ENCODE data around the gene SORCS2. TPM values are rescaled to one million over a fixed set of nuclear protein-coding genes. Genes with fewer than 3 reads are reported as not detected.
A peak's percentile ranks its signal among the peaks of the same experiment; 100 is the strongest.

SORCS2 gene
- total RNA-seq, 1 donor from 2014 or later: 10.9 TPM

DNA sequence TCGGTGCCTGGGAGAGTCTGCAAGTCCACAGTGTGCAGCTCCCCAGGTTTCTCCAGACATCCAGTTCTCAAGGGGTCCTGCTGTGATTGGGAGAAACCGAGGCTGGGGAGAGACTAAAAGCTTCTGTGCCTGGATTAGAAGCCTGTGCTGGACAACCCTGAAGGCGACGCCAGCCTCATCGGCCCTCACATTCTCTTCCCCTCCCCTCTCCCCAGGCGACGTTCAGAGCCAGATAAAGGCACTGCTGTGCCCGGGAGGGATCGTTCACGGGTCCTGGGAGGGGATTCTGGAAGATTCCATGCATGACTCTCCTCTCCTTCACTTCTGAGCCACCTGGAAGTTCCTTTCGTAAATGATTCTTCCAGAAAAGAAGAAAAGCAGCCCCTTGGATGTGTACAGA lies 114.6 kb downstream of the SORCS2 start:
- Mint-ChIP-seq H3K4me3 (ENCODE audit: unreplicated experiment) (no peak overlapping the region), H3K27me3 (ENCODE audit: low read depth) (peaks cover 55% of the 10 kb centered on the region), H3K27ac (ENCODE audit: unreplicated experiment) (no peak overlapping the region), H3K9me3 (ENCODE audit: low read depth) (no peaks in the 10 kb centered on the region), H3K36me3 (ENCODE audit: low read depth) (peaks cover 2% of the 10 kb centered on the region), H3K4me1 (ENCODE audit: low read depth) (peaks cover 5% of the 10 kb centered on the region)
- TF ChIP-seq CTCF (IDR thresholded peaks at IDR 0.05): no peak
- peak; percentile 55 for DNase-seq (ENCODE audit: low spot score)

DNA sequence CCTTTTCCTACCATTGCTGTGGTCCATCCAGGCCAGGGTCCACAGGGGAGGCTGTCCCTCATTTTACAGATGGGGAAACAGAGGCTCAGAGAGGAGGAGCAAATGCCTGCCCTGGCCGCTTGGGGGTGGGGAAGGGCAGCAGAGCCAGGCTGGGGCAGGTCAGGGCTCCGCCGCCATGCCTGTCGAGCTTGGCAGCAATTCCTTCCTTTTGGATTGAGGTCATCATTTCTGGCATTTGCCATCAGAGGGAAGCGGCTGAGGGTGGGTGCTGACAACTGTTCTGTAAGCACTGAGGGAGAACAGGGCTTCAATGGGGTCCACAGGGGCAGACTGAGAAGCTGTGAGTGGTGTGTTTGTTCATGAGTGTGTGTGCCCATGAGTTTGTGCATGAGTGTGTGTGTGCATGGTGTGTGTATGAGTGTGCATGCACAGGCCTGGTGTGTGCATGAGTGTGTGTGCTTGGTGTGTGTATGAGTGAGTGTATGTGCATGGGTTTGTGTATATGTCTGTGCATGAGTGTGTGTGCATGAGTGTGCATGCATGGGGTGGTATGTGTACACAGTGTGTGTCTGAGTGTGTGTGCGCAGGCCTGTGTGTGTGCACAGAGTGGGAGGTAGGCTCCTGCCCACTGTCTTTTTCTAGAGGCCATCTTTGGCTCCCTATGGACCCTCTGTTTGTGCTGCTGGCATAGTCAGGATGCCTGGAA lies 115.2 kb downstream of the SORCS2 start:
- Mint-ChIP-seq H3K4me1 (ENCODE audit: low read depth) (peaks cover 5% of the 10 kb centered on the region), H3K36me3 (ENCODE audit: low read depth) (peaks cover 2% of the 10 kb centered on the region), H3K27ac (ENCODE audit: unreplicated experiment) (no peak overlapping the region), H3K9me3 (ENCODE audit: low read depth) (no peaks in the 10 kb centered on the region), H3K4me3 (ENCODE audit: unreplicated experiment) (no peak overlapping the region), H3K27me3 (ENCODE audit: low read depth) (peaks cover 49% of the 10 kb centered on the region)
- TF ChIP-seq CTCF (IDR thresholded peaks at IDR 0.05): no peak
- DNase-seq (ENCODE audit: low spot score): peak; percentile 34

DNA sequence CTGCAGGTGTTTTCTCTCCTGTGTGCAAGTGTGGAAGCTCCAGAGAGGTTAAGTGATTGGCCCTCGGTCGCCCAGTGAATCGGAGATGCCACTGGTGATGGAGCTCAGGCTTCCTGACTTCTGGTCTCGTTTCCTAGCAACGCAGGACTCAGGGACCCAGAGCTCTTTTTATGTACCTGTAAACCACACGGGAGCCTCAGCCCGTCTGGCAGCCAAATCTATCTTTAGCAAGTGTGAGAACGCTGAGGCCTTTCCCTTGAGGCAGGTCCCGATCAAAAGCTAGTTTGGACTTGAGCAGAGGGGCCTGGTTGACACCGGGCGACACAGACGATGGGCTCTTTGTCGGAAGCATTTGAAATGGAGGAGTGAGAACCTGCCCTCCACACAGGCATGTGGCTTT lies 116.8 kb downstream of the SORCS2 start:
- no peak overlapping the region for H3K4me3 Mint-ChIP-seq (ENCODE audit: unreplicated experiment)
- H3K9me3 Mint-ChIP-seq (ENCODE audit: low read depth): no peaks in the 10 kb centered on the region
- peaks cover 46% of the 10 kb centered on the region for H3K27me3 Mint-ChIP-seq (ENCODE audit: low read depth)
- TF ChIP-seq CTCF (IDR thresholded peaks at IDR 0.05): no peak
- H3K36me3 Mint-ChIP-seq (ENCODE audit: low read depth): peaks cover 2% of the 10 kb centered on the region
- peaks cover 5% of the 10 kb centered on the region for H3K4me1 Mint-ChIP-seq (ENCODE audit: low read depth)
- DNase-seq (ENCODE audit: low spot score): peak; percentile 79
- H3K27ac Mint-ChIP-seq (ENCODE audit: unreplicated experiment): no peak overlapping the region

DNA sequence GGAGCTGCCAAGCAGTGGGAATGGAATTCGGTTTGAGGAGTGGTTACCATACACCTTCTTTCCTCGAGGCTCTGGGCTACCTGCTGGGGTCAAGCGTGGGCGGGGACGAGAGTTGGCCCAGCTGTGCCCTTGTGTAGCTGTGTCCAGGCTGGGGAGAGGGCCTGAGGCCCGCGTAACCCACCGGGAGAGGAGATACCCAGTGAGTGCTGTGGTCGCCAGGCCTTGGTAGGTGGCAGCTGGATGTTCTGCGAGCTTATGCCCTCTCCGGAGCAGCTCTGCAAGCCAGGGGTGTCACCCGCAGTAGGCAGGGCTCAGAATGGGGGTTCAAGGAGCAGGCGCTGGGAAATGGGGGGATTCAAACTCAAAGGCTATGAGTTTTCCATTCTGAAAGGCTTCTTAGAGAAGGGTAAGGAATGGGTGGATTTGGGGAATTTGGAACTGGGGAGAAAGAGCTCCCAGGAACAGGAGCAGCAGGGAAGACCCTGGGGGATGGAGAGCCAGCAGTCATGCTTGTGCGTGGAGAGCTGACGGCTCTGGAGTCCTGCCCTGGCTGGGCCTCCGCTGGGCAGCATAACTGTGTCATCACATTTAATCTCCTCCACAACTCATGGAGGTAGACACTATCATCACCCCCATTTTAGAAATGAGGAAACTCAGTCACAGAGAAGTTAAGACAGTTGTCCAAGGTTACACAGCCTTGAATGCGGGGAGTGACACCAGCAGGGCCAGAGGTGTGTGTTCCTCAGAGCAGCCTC lies 117.5 kb downstream of the SORCS2 start:
- Mint-ChIP-seq H3K27ac (ENCODE audit: unreplicated experiment) (no peak overlapping the region), H3K4me1 (ENCODE audit: low read depth) (peaks cover 5% of the 10 kb centered on the region), H3K36me3 (ENCODE audit: low read depth) (peaks cover 2% of the 10 kb centered on the region), H3K9me3 (ENCODE audit: low read depth) (no peaks in the 10 kb centered on the region), H3K27me3 (ENCODE audit: low read depth) (peaks cover 42% of the 10 kb centered on the region), H3K4me3 (ENCODE audit: unreplicated experiment) (no peak overlapping the region)
- DNase-seq (ENCODE audit: low spot score): peak; percentile 68
- TF ChIP-seq CTCF (IDR thresholded peaks at IDR 0.05): no peak

DNA sequence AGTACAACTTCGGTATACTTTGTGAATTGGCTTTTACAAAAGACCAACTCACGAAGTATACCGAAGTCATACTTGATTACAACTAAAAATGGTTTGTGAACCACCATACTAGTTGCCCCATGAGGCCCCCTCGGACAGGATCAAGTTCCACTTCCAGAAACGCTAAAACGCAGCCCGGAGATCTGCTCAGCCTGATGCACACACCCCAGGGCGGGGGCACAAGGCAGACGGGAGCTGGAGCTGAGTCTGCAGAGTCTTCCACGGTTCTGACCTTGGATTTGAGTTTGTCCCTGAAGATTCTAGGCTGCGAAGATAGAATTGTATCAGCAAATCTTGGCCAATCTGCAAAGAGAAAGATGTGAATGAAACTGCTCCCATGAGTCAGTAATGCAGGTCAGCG lies 118.1 kb downstream of the SORCS2 start:
- no peak overlapping the region for H3K4me3 Mint-ChIP-seq (ENCODE audit: unreplicated experiment)
- TF ChIP-seq CTCF (IDR thresholded peaks at IDR 0.05): no peak
- DNase-seq (ENCODE audit: low spot score): peak; percentile 68
- peaks cover 42% of the 10 kb centered on the region for H3K27me3 Mint-ChIP-seq (ENCODE audit: low read depth)
- H3K9me3 Mint-ChIP-seq (ENCODE audit: low read depth): no peaks in the 10 kb centered on the region
- H3K27ac Mint-ChIP-seq (ENCODE audit: unreplicated experiment): no peak overlapping the region
- H3K4me1 Mint-ChIP-seq (ENCODE audit: low read depth): peaks cover 5% of the 10 kb centered on the region
- peaks cover 2% of the 10 kb centered on the region for H3K36me3 Mint-ChIP-seq (ENCODE audit: low read depth)

Data from chondrocyte (in vitro differentiated cells).